H1 (cell line): ENCODE measurements around the gene GRM4. TPM values are rescaled to one million over a fixed set of nuclear protein-coding genes. Genes with fewer than 3 reads are reported as not detected.

Experiments
- ATF3 ChIP-seq: IDR thresholded peaks from 2 replicates; pipeline ENCODE4 v1.6.1; 2011; ENCODE audit warnings: low read depth, mild to moderate bottlenecking, low read length; ENCODE audit not compliant: insufficient read depth
- CBX8 ChIP-seq: fragments of 300-800, 300-1000 bp; sonication (generic); IDR thresholded peaks from 2 replicates; pipeline ENCODE4 v1.7.1; 2016; ENCODE audit warnings: low read depth, low read length, borderline replicate concordance
- CHD7 ChIP-seq: fragments of 300-600 bp; sonication (generic); IDR thresholded peaks from 2 replicates; pipeline ENCODE4 v1.7.1; 2012; ENCODE audit warnings: low read length, moderate library complexity, mild to moderate bottlenecking, inconsistent platforms; ENCODE audit not compliant: insufficient replicate concordance
- FOSL1 ChIP-seq: IDR thresholded peaks from 2 replicates; pipeline ENCODE4 v1.6.1; 2011; ENCODE audit warnings: mild to moderate bottlenecking, low read depth, low read length, moderate library complexity; ENCODE audit not compliant: insufficient read depth
- GTF2F1 ChIP-seq: IDR thresholded peaks from 2 replicates; pipeline ENCODE4 v1.6.1; 2012; ENCODE audit warnings: low read depth, low read length, improper control_type of control experiment, borderline replicate concordance
- KDM4A ChIP-seq: IDR thresholded peaks from one replicate; pipeline ENCODE4 v1.7.1; 2012; ENCODE audit warnings: low read depth, mild to moderate bottlenecking, moderate library complexity, low read length, inconsistent platforms; ENCODE audit not compliant: severe bottlenecking
- RFX5 ChIP-seq: IDR thresholded peaks from 2 replicates; pipeline ENCODE4 v1.6.1; 2011; ENCODE audit warnings: low read depth, low read length, improper control_type of control experiment, borderline replicate concordance
- polyA plus RNA-seq, 7 experiments: library from polyadenylated mRNA; depleted of rRNA in 3 of 7; stranded (reverse) in 5 of 7; unstranded in 2 of 7; fragments of >200 nt in 5 of 7; fragments of 200-250 nt in 2 of 7; gene quantifications; 1 replicate in 5 of 7; 2 replicates in 1 of 7; 4 replicates in 1 of 7; pipeline versions ENCODE4 v1.2.1 to v1.2.3, GENCODE V29; 2011 to 2013; ENCODE audit warnings: missing spikeins in 2 of 7, mixed read lengths in 2 of 7
- total RNA-seq: library from RNA; stranded (reverse); fragmentation: NEBNext Ultra II Directional; extraction: Animal tissue kit (Norgen Biotek cat#: 25700); gene quantifications from 2 replicates; pipeline ENCODE4 v1.2.1, GENCODE V29; 2021

Gene GRM4
- total and polyA plus RNA-seq, 2 of the 8 experiments (the other 6 are each of a cell fraction or from before 2014, with no cell fraction given): 19.6 to 21.5 TPM

GRCh38 chr6:33976437-33977360 is 169.2 kb downstream of the GRM4 start (continued):
- TF ChIP-seq CHD7 (no peak), KDM4A (no peak), FOSL1 (no peak), GTF2F1 (no peak), CBX8 (no peak), RFX5 (no peak), ATF3 (no peak)
